Hepatocyte (in vitro differentiated cells): Measurements from ENCODE around the gene HPCAL4. TPM values are rescaled to one million over a fixed set of nuclear protein-coding genes. Genes with fewer than 3 reads are reported as not detected.

Experiments
- DNase-seq: peaks from one replicate; pipeline ENCODE4 v3.0.0-alpha.2; 2016; ENCODE audit warnings: low spot score
- H2AFZ ChIP-seq: fragments of 200-600 bp; sonication (generic); 2 replicates; pipeline ENCODE4 v1.6.0; 2016; ENCODE audit warnings: antibody characterized with exemption, mild to moderate bottlenecking
- H3K27ac ChIP-seq: fragments of 200-600 bp; sonication (generic); 2 replicates; pipeline ENCODE4 v1.5.1; 2016; ENCODE audit warnings: mild to moderate bottlenecking
- H3K27me3 ChIP-seq: fragments of 200-600 bp; sonication (generic); 2 replicates; pipeline ENCODE4 v1.6.1; 2016
- H3K36me3 ChIP-seq: fragments of 200-600 bp; sonication (generic); replicated peaks from 2 replicates; pipeline ENCODE4 v1.5.1; 2016; ENCODE audit warnings: low read depth; ENCODE audit not compliant: insufficient read depth
- H3K4me1 ChIP-seq: fragments of 200-600 bp; sonication (generic); 2 replicates; pipeline ENCODE4 v1.5.1; 2016; ENCODE audit warnings: mild to moderate bottlenecking, moderate library complexity; ENCODE audit not compliant: insufficient read depth
- H3K4me2 ChIP-seq: fragments of 200-600 bp; sonication (generic); 2 replicates; pipeline ENCODE4 v1.6.0; 2016
- H3K4me3 ChIP-seq: fragments of 200-600 bp; sonication (generic); 2 replicates; pipeline ENCODE4 v1.5.1; 2016; ENCODE audit warnings: mild to moderate bottlenecking
- H3K79me2 ChIP-seq: fragments of 200-600 bp; sonication (generic); 2 replicates; pipeline ENCODE4 v1.6.0; 2017; ENCODE audit warnings: mild to moderate bottlenecking
- H3K9me2 ChIP-seq: fragments of 200-600 bp; sonication (generic); replicated peaks from 2 replicates; pipeline ENCODE4 v1.6.0; 2017; ENCODE audit warnings: mild to moderate bottlenecking; ENCODE audit not compliant: insufficient read depth
- H3K9me3 ChIP-seq: fragments of 200-600 bp; sonication (generic); 2 replicates; pipeline ENCODE4 v1.5.1; 2016; ENCODE audit warnings: low read depth, mild to moderate bottlenecking
- H4K20me1 ChIP-seq: fragments of 200-600 bp; sonication (generic); 2 replicates; pipeline ENCODE4 v1.6.0; 2016; ENCODE audit warnings: mild to moderate bottlenecking; ENCODE audit not compliant: insufficient read depth, poor library complexity, severe bottlenecking
- CTCF ChIP-seq: fragments of 200-600 bp; sonication (generic); IDR thresholded peaks from 2 replicates; pipeline ENCODE4 v1.5.1; 2016; ENCODE audit warnings: antibody characterized with exemption, mild to moderate bottlenecking; ENCODE audit not compliant: poor library complexity
- EZH2 ChIP-seq: fragments of 200-600 bp; sonication (generic); IDR thresholded peaks from 2 replicates; pipeline ENCODE4 v1.6.1; 2016; ENCODE audit warnings: antibody characterized with exemption, mild to moderate bottlenecking, borderline replicate concordance
- EZH2phosphoT487 ChIP-seq: fragments of 200-600 bp; sonication (generic); IDR thresholded peaks from one replicate; pipeline ENCODE4 v1.6.1; 2018; ENCODE audit warnings: antibody characterized with exemption, mild to moderate bottlenecking, low read depth, moderate library complexity; ENCODE audit not compliant: unreplicated experiment, severe bottlenecking
- WGBS: methylation state at CpG from one replicate; pipeline ENCODE4 v1.1.6; 2016; ENCODE audit warnings: low lambda C conversion rate; ENCODE audit errors: missing lambda C conversion rate; 5-methylcytosine and 5-hydroxymethylcytosine counted together
- polyA plus RNA-seq: library from polyadenylated mRNA; unstranded; fragments of >200 nt; fragmentation: Nextera tagmentation; extraction: Ambion mirVana; gene quantifications from 2 replicates; pipeline ENCODE4 v1.2.1, GENCODE V29; 2016
- total RNA-seq: library from RNA; depleted of rRNA; stranded (reverse); fragments of >200 nt; gene quantifications from 2 replicates; pipeline ENCODE4 v1.2.3, GENCODE V29; 2014

HPCAL4 gene
- total and polyA plus RNA-seq, 2 experiments from 2014 or later = 13.8 to 15.8 TPM

GRCh38 chr1:39632682-39633417 is 58.4 kb downstream of the HPCAL4 start:
- Histone ChIP-seq H3K4me3 (no peak overlapping the region), H3K9me2 (no peaks in the 10 kb centered on the region), H3K36me3 (no peaks in the 10 kb centered on the region), H2AFZ (no peak overlapping the region), H3K4me1 (no peaks in the 10 kb centered on the region), H3K79me2 (peaks cover 6% of the 10 kb centered on the region), H3K27ac (no peak overlapping the region), H4K20me1 (no peaks in the 10 kb centered on the region), H3K9me3 (no peaks in the 10 kb centered on the region), H3K4me2 (peak overlapping the region; percentile 73), H3K27me3 (peaks cover 52% of the 10 kb centered on the region)
- TF ChIP-seq EZH2phosphoT487 = no peak
- TF ChIP-seq CTCF = no peak
- TF ChIP-seq EZH2 = no peak
- peak; percentile 63 for DNase-seq
- 14% methylated on average over 28 of the region's 61 CpGs for WGBS

- H3K4me2 ChIP-seq = peak overlapping the region; percentile 73
- H3K27me3 ChIP-seq = peaks cover 52% of the 10 kb centered on the region
- H2AFZ ChIP-seq = no peak overlapping the region
- no peaks in the 10 kb centered on the region for H4K20me1 ChIP-seq
- no peak overlapping the region for H3K4me3 ChIP-seq
- H3K9me2 ChIP-seq = no peaks in the 10 kb centered on the region
- TF ChIP-seq CTCF (no peak), EZH2phosphoT487 (no peak), EZH2 (no peak)
- no peaks in the 10 kb centered on the region for H3K4me1 ChIP-seq
- DNase-seq = no peak
- no peaks in the 10 kb centered on the region for H3K36me3 ChIP-seq
- 92% methylated on average over 5 of the region's 5 CpGs for WGBS
- no peak overlapping the region for H3K27ac ChIP-seq
- H3K9me3 ChIP-seq = no peaks in the 10 kb centered on the region
- H3K79me2 ChIP-seq = peaks cover 6% of the 10 kb centered on the region
Measured at GRCh38 chr1:39632323-39632681, 58.9 kb downstream of the HPCAL4 start.

- H3K4me1 ChIP-seq = no peaks in the 10 kb centered on the region
- TF ChIP-seq EZH2 (no peak), CTCF (no peak), EZH2phosphoT487 (no peak)
- peaks cover 45% of the 10 kb centered on the region for H3K27me3 ChIP-seq
- no peaks in the 10 kb centered on the region for H3K9me2 ChIP-seq
- DNase-seq = no peak
- no peak overlapping the region for H2AFZ ChIP-seq
- no peak overlapping the region for H3K27ac ChIP-seq
- 77% methylated on average over 16 of the region's 16 CpGs for WGBS
- no peaks in the 10 kb centered on the region for H4K20me1 ChIP-seq
- H3K9me3 ChIP-seq = no peaks in the 10 kb centered on the region
- H3K79me2 ChIP-seq = peaks cover 3% of the 10 kb centered on the region
- H3K4me2 ChIP-seq = no peak overlapping the region
- H3K36me3 ChIP-seq = no peaks in the 10 kb centered on the region
- H3K4me3 ChIP-seq = no peak overlapping the region
Measured at GRCh38 chr1:39631361-39632322, 59.6 kb downstream of the HPCAL4 start.
